ENCODE results near the gene OR52M1. TPM values are rescaled to one million over a fixed set of nuclear protein-coding genes. Genes with fewer than 3 reads are reported as not detected.
A peak's percentile ranks its signal among the peaks of the same experiment; 100 is the strongest.
"Not testable (repeated sequence)": the region's sequence is repeated elsewhere in the genome, so short reads cannot be mapped to it uniquely, and the experiment has no call there.

The OR52M1 gene
- total RNA-seq, 1 donor from 2014 or later = not detected

DNA sequence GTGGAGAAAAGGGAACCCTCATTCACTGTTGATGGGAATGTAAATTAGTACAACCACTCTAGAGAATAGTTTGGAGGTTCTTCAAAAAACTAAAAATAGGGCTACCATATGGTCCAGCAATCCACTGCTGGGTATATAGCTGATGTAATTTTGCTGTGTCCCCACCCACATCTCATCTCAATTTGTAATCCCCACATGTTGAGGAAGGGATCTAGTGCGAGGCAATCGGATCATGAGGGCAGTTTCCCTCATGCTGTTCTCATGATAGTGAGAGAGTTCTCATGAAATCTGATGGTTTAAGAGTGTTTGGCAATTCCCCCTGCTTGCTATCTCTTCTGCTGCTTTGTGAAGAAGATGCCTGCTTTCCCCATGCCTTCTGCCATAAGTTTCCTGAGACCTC is 17.1 kb upstream of the OR52M1 start:
- no peak overlapping the region for H3K27ac Mint-ChIP-seq
- TF ChIP-seq, protein P1, sequence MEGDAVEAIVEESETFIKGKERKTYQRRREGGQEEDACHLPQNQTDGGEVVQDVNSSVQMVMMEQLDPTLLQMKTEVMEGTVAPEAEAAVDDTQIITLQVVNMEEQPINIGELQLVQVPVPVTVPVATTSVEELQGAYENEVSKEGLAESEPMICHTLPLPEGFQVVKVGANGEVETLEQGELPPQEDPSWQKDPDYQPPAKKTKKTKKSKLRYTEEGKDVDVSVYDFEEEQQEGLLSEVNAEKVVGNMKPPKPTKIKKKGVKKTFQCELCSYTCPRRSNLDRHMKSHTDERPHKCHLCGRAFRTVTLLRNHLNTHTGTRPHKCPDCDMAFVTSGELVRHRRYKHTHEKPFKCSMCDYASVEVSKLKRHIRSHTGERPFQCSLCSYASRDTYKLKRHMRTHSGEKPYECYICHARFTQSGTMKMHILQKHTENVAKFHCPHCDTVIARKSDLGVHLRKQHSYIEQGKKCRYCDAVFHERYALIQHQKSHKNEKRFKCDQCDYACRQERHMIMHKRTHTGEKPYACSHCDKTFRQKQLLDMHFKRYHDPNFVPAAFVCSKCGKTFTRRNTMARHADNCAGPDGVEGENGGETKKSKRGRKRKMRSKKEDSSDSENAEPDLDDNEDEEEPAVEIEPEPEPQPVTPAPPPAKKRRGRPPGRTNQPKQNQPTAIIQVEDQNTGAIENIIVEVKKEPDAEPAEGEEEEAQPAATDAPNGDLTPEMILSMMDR (conservative IDR thresholded peaks at IDR 0.05) = no peak
- H3K27me3 Mint-ChIP-seq = peaks cover 25% of the 10 kb centered on the region
- no peak overlapping the region for H3K4me3 Mint-ChIP-seq
- DNase-seq (ENCODE audit: extremely low spot score, unreplicated experiment) = no peak
- H3K9me3 Mint-ChIP-seq = no peaks in the 10 kb centered on the region
- no peaks in the 10 kb centered on the region for H3K4me1 Mint-ChIP-seq (ENCODE audit: unreplicated experiment)
- no peaks in the 10 kb centered on the region for H3K36me3 Mint-ChIP-seq

DNA sequence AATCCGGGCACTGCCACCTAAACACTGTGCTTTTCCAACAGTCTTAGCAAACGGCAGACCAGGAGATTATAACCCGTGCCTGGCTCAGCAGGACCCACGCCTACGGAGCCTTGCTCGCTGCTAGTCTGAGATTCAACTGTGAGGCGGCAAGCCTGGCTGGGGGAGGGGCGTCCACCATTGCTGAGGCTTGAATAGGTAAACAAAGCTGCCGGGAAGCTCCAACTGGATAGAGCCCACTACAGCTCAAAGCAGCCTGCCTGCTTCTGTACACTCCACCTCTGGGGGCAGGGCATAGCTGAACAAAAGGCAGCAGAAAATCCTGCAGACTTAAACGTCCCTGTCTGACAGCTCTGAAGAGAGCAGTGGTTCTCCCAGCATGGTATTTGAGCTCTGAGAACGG is 13.3 kb upstream of the OR52M1 start:
- not testable (repeated sequence) for H3K4me3 Mint-ChIP-seq; H3K36me3 Mint-ChIP-seq; DNase-seq (ENCODE audit: extremely low spot score, unreplicated experiment); H3K27ac Mint-ChIP-seq; H3K4me1 Mint-ChIP-seq (ENCODE audit: unreplicated experiment); H3K9me3 Mint-ChIP-seq
- peaks cover 18% of the 10 kb centered on the region for H3K27me3 Mint-ChIP-seq

DNA sequence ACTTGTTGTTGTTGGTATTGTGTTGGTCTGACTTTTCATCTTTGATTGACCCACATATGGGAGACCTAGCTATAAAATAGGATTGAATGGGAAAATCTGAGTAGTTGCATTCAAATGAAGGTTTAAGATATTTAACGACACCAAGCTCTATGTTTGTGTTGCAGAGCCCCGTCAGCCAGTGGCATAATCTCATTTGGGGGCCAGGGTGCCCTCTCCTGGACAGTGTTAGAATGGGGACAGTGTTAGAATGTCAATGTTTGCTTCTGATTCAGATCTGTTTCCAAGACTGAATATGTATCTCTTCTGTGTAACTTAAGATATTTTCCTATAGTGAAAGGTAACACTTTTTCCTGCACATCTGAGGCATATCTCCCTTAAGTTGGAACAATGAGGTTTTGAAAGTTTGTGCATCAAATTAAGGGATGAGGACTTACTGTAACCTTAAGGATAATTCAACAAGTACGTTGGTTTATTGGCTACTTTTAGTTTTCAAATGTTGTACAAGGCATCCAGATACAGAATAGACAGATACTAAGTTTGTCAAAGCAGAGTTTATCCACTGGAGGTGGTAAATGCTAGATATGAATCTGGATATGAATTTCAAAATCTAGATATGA is 5.3 kb upstream of the OR52M1 start:
- TF ChIP-seq, protein P1 (conservative IDR thresholded peaks at IDR 0.05) = peak; percentile 83
- no peaks in the 10 kb centered on the region for H3K4me1 Mint-ChIP-seq (ENCODE audit: unreplicated experiment)
- no peak overlapping the region for H3K4me3 Mint-ChIP-seq

DNA sequence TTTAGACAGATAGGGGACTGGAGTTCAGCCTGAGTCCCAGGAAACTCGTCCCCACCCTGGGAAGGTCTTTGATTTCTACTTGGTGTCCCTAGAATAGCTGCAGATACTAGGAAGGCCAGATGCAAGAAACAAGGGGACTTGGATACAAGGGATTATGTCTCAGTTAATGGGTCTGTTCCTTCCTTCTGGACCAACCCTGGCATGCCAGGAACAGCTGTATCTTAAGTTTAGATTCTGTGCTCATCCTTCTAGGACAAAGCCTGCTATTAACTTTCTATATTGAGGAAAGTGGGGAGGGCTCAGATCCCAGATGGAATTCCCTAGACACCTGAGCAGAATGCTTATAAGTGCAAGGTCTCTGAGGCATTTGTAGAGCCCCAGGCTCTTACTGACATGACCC is 3.9 kb upstream of the OR52M1 start:
- Mint-ChIP-seq H3K27me3 (peaks cover 12% of the 10 kb centered on the region), H3K36me3 (no peaks in the 10 kb centered on the region), H3K9me3 (no peaks in the 10 kb centered on the region), H3K27ac (no peak overlapping the region), H3K4me3 (no peak overlapping the region), H3K4me1 (ENCODE audit: unreplicated experiment) (no peaks in the 10 kb centered on the region)
- TF ChIP-seq, protein P1 (conservative IDR thresholded peaks at IDR 0.05) = no peak
- DNase-seq (ENCODE audit: extremely low spot score, unreplicated experiment) = no peak

More for the DNA sequence above, 5.3 kb upstream of the OR52M1 start:
- Mint-ChIP-seq H3K27me3 (peaks cover 12% of the 10 kb centered on the region), H3K9me3 (no peaks in the 10 kb centered on the region), H3K36me3 (no peaks in the 10 kb centered on the region), H3K27ac (no peak overlapping the region)
- DNase-seq (ENCODE audit: extremely low spot score, unreplicated experiment) = no peak

DNA sequence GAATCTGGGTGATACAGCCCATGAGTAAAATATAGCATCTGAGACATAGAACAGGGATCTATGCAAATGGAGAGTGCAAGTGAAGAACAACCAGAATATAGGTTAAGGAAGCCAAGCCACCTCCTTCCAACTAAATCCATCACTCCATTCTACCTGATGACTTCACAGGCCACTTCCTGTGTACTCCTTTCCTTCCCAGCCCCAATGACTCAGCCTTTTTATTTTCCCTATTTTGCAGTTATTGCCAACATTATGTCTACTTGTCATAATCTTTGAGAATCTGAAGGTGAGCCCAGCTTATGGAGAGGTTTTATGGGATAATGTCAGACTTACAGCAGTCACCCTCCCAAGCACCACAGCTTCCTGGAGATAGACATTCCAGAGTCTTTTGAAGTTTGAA is 1.4 kb upstream of the OR52M1 start:
- H3K4me1 Mint-ChIP-seq (ENCODE audit: unreplicated experiment) = no peaks in the 10 kb centered on the region
- H3K4me3 Mint-ChIP-seq = no peak overlapping the region
- no peaks in the 10 kb centered on the region for H3K36me3 Mint-ChIP-seq
- H3K27ac Mint-ChIP-seq = no peak overlapping the region
- H3K9me3 Mint-ChIP-seq = no peaks in the 10 kb centered on the region
- H3K27me3 Mint-ChIP-seq = peaks cover 12% of the 10 kb centered on the region
- DNase-seq (ENCODE audit: extremely low spot score, unreplicated experiment) = no peak
- TF ChIP-seq, protein P1 (conservative IDR thresholded peaks at IDR 0.05) = no peak

DNA sequence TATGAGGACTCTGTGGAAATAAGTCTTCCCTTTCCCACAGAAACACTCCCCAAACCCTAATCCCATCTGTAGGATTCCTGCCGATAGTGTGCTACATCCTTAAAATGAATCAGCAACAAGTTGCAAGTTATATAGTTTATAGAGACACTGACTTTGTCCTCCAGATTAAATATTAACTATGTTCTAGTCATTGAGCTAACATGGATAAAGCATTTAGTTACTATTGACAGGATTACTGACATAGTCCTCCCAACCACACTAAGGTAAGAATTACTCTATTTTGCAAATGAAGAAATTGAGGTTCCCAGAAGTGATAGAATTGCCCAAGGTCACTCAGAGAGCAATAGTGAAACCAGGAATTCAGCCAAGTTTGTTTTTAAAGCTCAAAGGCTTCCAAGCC is 1.9 kb downstream of the OR52M1 start:
- Mint-ChIP-seq H3K27me3 (peaks cover 3% of the 10 kb centered on the region), H3K27ac (no peak overlapping the region), H3K4me3 (no peak overlapping the region), H3K4me1 (ENCODE audit: unreplicated experiment) (no peaks in the 10 kb centered on the region), H3K36me3 (no peaks in the 10 kb centered on the region), H3K9me3 (peaks cover 4% of the 10 kb centered on the region)
- DNase-seq (ENCODE audit: extremely low spot score, unreplicated experiment) = no peak
- TF ChIP-seq, protein P1 (conservative IDR thresholded peaks at IDR 0.05) = no peak
